IPS-NIHi7 (cell line): ENCODE data around the gene IDH3G.
"Not testable (repeated sequence)": the region's sequence is repeated elsewhere in the genome, so short reads cannot be mapped to it uniquely, and the experiment has no call there.

Source experiments
- DNase-seq: peaks from one replicate; pipeline ENCODE4 v3.0.0; 2012; ENCODE audit warnings: mixed read lengths; ENCODE audit errors: extremely low spot score

The IDH3G gene

DNA sequence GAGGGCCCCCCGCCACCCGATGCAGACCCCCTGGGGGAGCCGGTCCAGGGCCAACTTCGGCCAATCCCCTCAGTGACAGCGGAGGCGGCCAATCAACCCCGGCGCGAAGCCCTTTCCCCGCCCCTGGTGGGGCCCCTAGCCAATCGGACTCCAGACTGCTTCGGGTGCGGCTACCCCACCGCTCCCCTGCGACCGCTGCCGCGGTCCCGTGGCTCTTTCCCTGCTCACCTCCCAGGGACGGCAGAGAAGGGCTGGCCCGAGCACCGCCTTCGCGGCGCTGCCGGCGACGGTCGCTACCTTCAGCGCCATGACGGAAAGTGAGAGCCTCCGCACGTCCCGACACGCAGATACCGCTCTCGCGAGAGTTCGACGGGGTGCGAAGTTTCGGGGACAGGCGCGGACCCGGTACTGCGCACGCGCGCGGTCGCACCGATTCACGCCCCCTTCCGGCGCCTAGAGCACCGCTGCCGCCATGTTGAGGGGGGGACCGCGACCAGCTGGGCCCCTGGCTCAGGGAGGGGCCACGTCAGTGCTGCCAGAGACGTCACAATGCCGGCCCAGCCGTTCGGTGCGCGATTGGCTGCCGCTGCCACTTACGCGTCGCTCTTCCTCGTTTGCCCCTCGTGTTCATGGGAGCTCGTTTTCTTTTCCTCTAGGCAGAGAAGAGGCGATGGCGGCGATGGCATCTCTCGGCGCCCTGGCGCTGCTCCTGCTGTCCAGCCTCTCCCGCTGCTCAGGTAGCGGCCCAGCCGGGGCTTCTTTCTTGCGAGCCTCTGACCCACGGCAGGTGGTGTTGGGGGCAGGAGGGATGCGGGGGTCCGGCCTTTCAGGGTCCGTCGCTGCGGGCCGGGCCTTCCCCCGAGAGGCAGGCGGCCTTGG, at the start of gene IDH3G, which contains the start of gene SSR4:
TSS of gene IDH3G (minus strand) at position 358 of the 879 bp plus-strand sequence. CDS start at position 309, 49 bp downstream.
TSS of gene SSR4 (plus strand) at position 651 of the 879 bp plus-strand sequence. CDS start at position 671, 20 bp downstream.
- DNase-seq = peak; percentile 96

- no peak for DNase-seq
Observed at GRCh38 chrX:153836921-153837320, 42.7 kb upstream of the IDH3G start.

- DNase-seq = no peak
Observed at GRCh38 chrX:153832728-153833127, 38.6 kb upstream of the IDH3G start.

- no peak for DNase-seq
Observed at GRCh38 chrX:153831429-153832150, 37.4 kb upstream of the IDH3G start.

GRCh38 chrX:153830640-153831428, 36.7 kb upstream of the IDH3G start:
- no peak for DNase-seq

DNA sequence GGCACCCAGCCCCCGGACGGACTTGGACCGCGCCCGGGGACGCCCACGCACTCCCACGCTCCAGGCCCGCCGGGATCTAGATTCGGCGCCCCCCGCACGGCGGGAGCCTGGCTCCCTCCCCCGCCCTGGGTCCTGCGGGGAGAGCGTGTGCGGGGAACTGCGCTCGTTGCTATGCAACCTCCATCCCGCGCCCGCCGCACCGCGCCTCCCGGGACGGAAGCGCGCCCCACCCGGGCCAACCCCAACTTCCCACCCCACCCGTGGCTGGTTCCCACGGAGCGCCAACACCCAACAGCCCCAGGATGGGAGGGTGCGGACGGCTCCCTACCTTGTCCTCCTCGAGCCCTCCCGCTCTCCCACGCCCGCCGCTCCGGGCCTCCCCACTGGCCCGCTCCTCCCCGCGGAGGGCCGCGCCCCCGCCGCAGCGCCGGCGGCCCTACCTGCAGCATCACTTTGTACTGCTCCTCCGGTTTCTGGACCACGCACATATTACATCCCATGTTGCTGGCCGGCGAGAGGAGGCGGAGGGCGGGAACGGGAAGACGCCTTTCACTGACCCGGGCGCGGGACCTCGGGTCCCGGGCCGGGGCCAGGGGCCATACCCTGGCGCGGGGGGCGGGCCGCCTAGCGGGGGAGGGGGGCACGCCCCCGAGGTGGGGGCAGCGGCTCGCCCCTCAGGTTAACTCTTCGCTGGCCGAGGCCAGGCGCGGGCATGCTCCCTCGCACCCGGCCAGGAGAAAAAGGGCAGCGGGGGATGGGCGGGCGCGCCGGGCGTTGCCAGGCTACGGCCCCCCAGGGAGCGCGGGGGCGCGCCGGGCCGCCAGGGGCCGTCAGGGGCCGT, 35.8 kb upstream of the IDH3G start, which contains the start of gene PDZD4:
TSS of gene PDZD4 (minus strand) at position 746 of the 841 bp plus-strand sequence. CDS start at position 500, 246 bp downstream.
- DNase-seq = no peak

- DNase-seq = no peak
Observed at GRCh38 chrX:153829549-153829798, 35.3 kb upstream of the IDH3G start.

DNA sequence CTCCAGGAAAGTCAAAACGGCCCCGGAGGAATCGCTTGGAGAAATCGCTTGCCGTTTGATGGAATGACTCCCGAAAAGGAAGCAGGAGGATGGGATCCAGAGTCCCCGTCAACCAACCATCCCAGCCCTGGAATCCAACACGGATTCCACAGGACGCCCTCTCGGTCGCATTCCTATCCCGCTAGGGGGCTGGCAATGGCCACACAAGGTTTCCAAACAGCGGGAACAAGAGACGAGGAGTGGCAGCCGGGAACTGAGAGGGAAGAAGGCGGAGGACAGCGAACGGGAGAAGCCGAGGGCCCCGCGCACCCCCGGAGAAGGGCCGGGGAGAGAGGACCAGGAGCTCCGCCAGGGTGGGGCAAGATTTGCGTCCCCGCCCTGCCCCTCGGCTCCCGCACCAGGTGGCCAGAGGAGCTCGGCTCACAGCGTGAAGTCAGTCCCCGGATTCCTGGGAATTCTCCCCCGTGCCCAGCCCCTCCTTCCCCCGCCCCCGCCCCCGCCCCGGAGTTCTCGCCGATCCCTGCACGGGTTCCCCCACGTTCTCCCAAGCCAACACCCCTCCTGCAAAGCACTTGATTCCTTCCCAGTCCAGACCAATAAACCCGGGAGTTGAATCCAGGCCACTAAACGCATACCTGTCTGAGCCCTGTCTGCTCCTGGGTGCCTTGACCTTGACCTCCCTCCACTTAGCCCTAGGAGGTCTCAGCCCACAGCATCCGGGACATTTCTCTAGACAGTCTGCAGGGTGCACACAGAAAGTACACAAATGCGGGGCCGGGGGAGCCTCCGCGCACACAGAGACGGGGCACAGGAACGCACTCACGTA, 34.8 kb upstream of the IDH3G start:
- no peak for DNase-seq

- DNase-seq = no peak
Observed at GRCh38 chrX:153828308-153828707, 34.1 kb upstream of the IDH3G start.

GRCh38 chrX:153827903-153828302, 33.7 kb upstream of the IDH3G start:
- DNase-seq = no peak

DNA sequence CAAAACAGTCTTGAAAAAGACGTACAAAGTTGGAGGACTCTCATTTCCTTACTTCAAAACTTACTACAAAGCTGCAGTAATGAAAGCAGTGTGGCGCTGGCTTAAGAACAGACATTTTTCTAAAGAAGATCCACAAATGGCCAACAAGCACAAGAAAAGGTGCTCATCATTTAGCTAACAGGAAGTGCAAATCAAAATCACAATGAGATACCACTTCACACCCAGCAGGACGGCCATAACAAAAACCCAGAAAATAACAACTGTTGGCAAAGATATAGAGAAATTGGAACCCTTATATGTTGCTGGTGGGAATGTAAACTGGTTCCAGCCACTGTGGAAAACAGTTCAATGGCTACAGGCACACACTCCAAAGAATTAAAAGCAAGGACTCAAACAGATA, 32.8 kb upstream of the IDH3G start:
- DNase-seq = no peak

DNA sequence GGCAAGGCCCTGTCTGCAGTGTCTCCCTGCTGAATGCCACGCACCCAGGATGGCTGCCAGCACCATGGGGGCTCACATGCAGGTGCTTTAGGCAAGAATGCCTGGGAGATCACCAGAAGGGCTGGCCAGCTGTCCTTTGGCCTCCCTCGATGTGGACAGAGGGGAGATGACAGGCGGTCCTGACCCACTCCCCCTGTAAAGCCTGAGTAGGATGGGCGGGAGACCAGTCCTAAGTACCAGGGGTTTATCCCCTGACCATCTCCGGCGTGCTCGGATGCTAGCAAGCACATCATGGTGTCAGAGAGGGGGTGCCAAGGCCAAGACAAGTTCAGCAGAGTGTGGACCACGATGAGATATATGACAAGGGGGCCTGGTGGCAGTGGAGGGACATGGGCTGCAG, 30.9 kb upstream of the IDH3G start:
- no peak for DNase-seq

GRCh38 chrX:153824348-153824747, 30.2 kb upstream of the IDH3G start:
- no peak for DNase-seq

- DNase-seq = no peak
Observed at GRCh38 chrX:153821066-153821465, 26.9 kb upstream of the IDH3G start.

GRCh38 chrX:153820601-153821000, 26.4 kb upstream of the IDH3G start:
- DNase-seq = no peak

- no peak for DNase-seq
Observed at GRCh38 chrX:153819384-153820040, 25.3 kb upstream of the IDH3G start.

- peak; percentile 75 for DNase-seq
Observed at GRCh38 chrX:153818571-153819383, 24.6 kb upstream of the IDH3G start.

DNA sequence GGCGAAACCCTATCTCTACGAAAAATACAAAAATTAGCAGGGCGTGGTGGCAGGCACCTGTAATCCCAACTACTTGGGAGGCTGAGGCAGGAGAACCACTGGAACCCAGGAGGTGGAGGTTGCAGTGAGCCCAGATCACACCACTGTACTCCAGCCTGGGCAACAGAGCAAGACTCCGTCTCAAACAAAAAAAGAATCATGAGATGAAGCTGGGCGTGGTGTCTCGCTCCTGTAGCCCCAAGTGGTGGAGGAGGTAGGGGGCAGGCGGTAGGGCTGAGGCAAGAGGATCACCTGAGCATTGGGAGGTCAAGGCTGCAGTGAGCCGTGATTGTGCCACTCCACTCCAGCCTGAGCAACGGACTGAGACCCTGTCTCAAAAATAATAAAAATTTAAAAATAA, 23.9 kb upstream of the IDH3G start:
- DNase-seq = not testable (repeated sequence)
